H9 (cell line): ENCODE measurements around the gene HS6ST3. TPM values are rescaled to one million over a fixed set of nuclear protein-coding genes. Genes with fewer than 3 reads are reported as not detected.
A peak's percentile ranks its signal among the peaks of the same experiment; 100 is the strongest.

ENCODE experiments used
- DNase-seq: peaks from one replicate; pipeline ENCODE4 v3.0.0-alpha.2; 2017
- H2AFZ ChIP-seq: one replicate; pipeline ENCODE4 v1.6.1; 2013; ENCODE audit warnings: mild to moderate bottlenecking, low read length, control low read depth, moderate library complexity
- H2AK5ac ChIP-seq: 2 replicates; pipeline ENCODE4 v1.6.1; 2013; ENCODE audit warnings: low read length, control low read depth, mixed read lengths; ENCODE audit not compliant: insufficient read length
- H2BK120ac ChIP-seq: one replicate; pipeline ENCODE4 v1.6.1; 2013; ENCODE audit warnings: low read depth, mild to moderate bottlenecking, low read length, control low read depth, inconsistent platforms; ENCODE audit not compliant: poor library complexity, severe bottlenecking
- H2BK12ac ChIP-seq: 2 replicates; pipeline ENCODE4 v1.6.1; 2013; ENCODE audit warnings: low read length, control low read depth, mixed read lengths, low read depth; ENCODE audit not compliant: insufficient read length
- H2BK15ac ChIP-seq: 2 replicates; pipeline ENCODE4 v1.6.1; 2013; ENCODE audit warnings: low read depth, low read length, control low read depth
- H2BK20ac ChIP-seq: one replicate; pipeline ENCODE4 v1.6.1; 2013; ENCODE audit warnings: low read depth, mild to moderate bottlenecking, low read length, control low read depth, inconsistent platforms; ENCODE audit not compliant: poor library complexity, severe bottlenecking
- H2BK5ac ChIP-seq: 2 replicates; pipeline ENCODE4 v1.6.1; 2013; ENCODE audit warnings: low read length, control low read depth, mixed read lengths; ENCODE audit not compliant: insufficient read length
- H3K14ac ChIP-seq: 2 replicates; pipeline ENCODE4 v1.6.1; 2013; ENCODE audit warnings: low read length, control low read depth; ENCODE audit not compliant: insufficient read depth
- H3K18ac ChIP-seq: 2 replicates; pipeline ENCODE4 v1.6.1; 2013; ENCODE audit warnings: low read depth, mild to moderate bottlenecking, mixed read lengths, low read length, control low read depth; ENCODE audit not compliant: insufficient read length
- H3K23ac ChIP-seq: 2 replicates; pipeline ENCODE4 v1.6.1; 2013; ENCODE audit warnings: low read length, control low read depth, mixed read lengths, low read depth; ENCODE audit not compliant: insufficient read length
- H3K23me2 ChIP-seq: 2 replicates; pipeline ENCODE4 v1.6.1; 2013; ENCODE audit warnings: low read depth, mild to moderate bottlenecking, mixed read lengths, low read length, control low read depth; ENCODE audit not compliant: insufficient read length, poor library complexity, severe bottlenecking
- H3K27ac ChIP-seq: 2 replicates; pipeline ENCODE4 v1.5.1; 2013; ENCODE audit warnings: low read length, control low read depth, mixed read lengths, low read depth; ENCODE audit not compliant: insufficient read length
- H3K27me3 ChIP-seq: 2 replicates; pipeline ENCODE4 v1.6.1; 2013; ENCODE audit warnings: low read length, control low read depth, inconsistent platforms; ENCODE audit not compliant: insufficient read depth
- H3K4ac ChIP-seq: 2 replicates; pipeline ENCODE4 v1.6.1; 2013; ENCODE audit warnings: low read depth, mild to moderate bottlenecking, control low read depth, inconsistent platforms, low read length, moderate library complexity
- H3K4me1 ChIP-seq: 2 replicates; pipeline ENCODE4 v1.6.1; 2013; ENCODE audit warnings: low read length, control low read depth, inconsistent platforms; ENCODE audit not compliant: insufficient read depth
- H3K4me2 ChIP-seq: 2 replicates; pipeline ENCODE4 v1.6.1; 2013; ENCODE audit warnings: low read length, control low read depth, mixed read lengths; ENCODE audit not compliant: insufficient read length, insufficient read depth
- H3K56ac ChIP-seq: 2 replicates; pipeline ENCODE4 v1.6.1; 2013; ENCODE audit warnings: low read depth, mild to moderate bottlenecking, mixed read lengths, low read length, control low read depth; ENCODE audit not compliant: insufficient read length
- H3K79me1 ChIP-seq: 2 replicates; pipeline ENCODE4 v1.6.1; 2013; ENCODE audit warnings: low read depth, mild to moderate bottlenecking, moderate library complexity, low read length, control low read depth, inconsistent platforms; ENCODE audit not compliant: insufficient read depth, poor library complexity, severe bottlenecking
- H3K79me2 ChIP-seq: 2 replicates; pipeline ENCODE4 v1.6.1; 2013; ENCODE audit warnings: low read length, control low read depth, inconsistent platforms; ENCODE audit not compliant: insufficient read depth
- H3K9ac ChIP-seq: 2 replicates; pipeline ENCODE4 v1.6.1; 2013; ENCODE audit warnings: low read length, control low read depth, mixed read lengths; ENCODE audit not compliant: insufficient read length; ENCODE audit errors: extremely low read depth
- H3K9me3 ChIP-seq: one replicate; pipeline ENCODE4 v1.6.1; 2013; ENCODE audit warnings: low read depth, low read length, inconsistent platforms; ENCODE audit not compliant: control insufficient read depth
- H3T11ph ChIP-seq: one replicate; pipeline ENCODE4 v1.6.1; 2013; ENCODE audit warnings: mild to moderate bottlenecking, low read length, control low read depth, inconsistent platforms
- H4K20me1 ChIP-seq: one replicate; pipeline ENCODE4 v1.6.1; 2013; ENCODE audit not compliant: control insufficient read depth, insufficient read length, insufficient read depth
- H4K5ac ChIP-seq: 2 replicates; pipeline ENCODE4 v1.6.1; 2013; ENCODE audit warnings: low read depth, mild to moderate bottlenecking, mixed read lengths, low read length, control low read depth; ENCODE audit not compliant: insufficient read length
- H4K8ac ChIP-seq: replicated peaks from 2 replicates; pipeline ENCODE4 v1.6.1; 2013; ENCODE audit warnings: low read length, control low read depth, mixed read lengths, low read depth; ENCODE audit not compliant: insufficient read length
- H4K91ac ChIP-seq: 2 replicates; pipeline ENCODE4 v1.6.1; 2013; ENCODE audit warnings: low read depth, mild to moderate bottlenecking, moderate library complexity, mixed read lengths, low read length, control low read depth; ENCODE audit not compliant: insufficient read length
- H3K27ac Mint-ChIP-seq, 3 experiments: 2 replicates in 2 of 3; 3 replicates in 1 of 3; pipeline ENCODE4 v1.8.0; 2020 to 2021; ENCODE audit warnings: mixed read lengths in 3 of 3, mild to moderate bottlenecking in 1 of 3, moderate library complexity in 1 of 3
- H3K27me3 Mint-ChIP-seq: 2 replicates; pipeline ENCODE4 v1.8.0; 2021; ENCODE audit warnings: low read depth, mild to moderate bottlenecking, moderate library complexity, mixed read lengths
- H3K36me3 Mint-ChIP-seq, 3 experiments: 2 replicates in 2 of 3; 3 replicates in 1 of 3; pipeline ENCODE4 v1.8.0; 2020 to 2021; ENCODE audit warnings: low read depth in 3 of 3, mixed read lengths in 3 of 3; ENCODE audit not compliant: insufficient read depth in 1 of 3
- H3K4me1 Mint-ChIP-seq, 2 experiments: 2 replicates each; pipeline ENCODE4 v1.8.0; 2020; ENCODE audit warnings: mixed read lengths in 2 of 2
- H3K4me3 Mint-ChIP-seq, 2 experiments: 2 replicates in 1 of 2; 3 replicates in 1 of 2; pipeline ENCODE4 v1.8.0; 2020 to 2021; ENCODE audit warnings: mild to moderate bottlenecking in 2 of 2, mixed read lengths in 2 of 2, moderate library complexity in 1 of 2
- H3K9me3 Mint-ChIP-seq, 2 experiments: 2 replicates in 1 of 2; 3 replicates in 1 of 2; pipeline ENCODE4 v1.8.0; 2020; ENCODE audit warnings: mild to moderate bottlenecking in 2 of 2, mixed read lengths in 2 of 2, moderate library complexity in 1 of 2
- WGBS: extraction: QIAGEN DNeasy Blood & Tissue Kit; methylation state at CpG from one replicate; pipeline ENCODE4 v1.1.7; 2013; ENCODE audit warnings: missing lambda C conversion rate, low lambda C conversion rate, mixed read lengths; ENCODE audit not compliant: insufficient read length; ENCODE audit errors: extremely low coverage; 5-methylcytosine and 5-hydroxymethylcytosine counted together
- total RNA-seq: library from RNA; stranded (reverse); gene quantifications from 2 replicates; pipeline ENCODE4 v1.2.1, GENCODE V29; 2021
- TF ChIP-seq, protein P1 (sequence below): fragments of 200-600 bp; sonication (generic); conservative IDR thresholded peaks from 3 replicates; pipeline ENCODE4 v1.8.0; 2021; ENCODE audit warnings: antibody characterized with exemption, mild to moderate bottlenecking

The HS6ST3 gene
- total RNA-seq, 1 experiment from 2014 or later = 0.44 TPM

DNA sequence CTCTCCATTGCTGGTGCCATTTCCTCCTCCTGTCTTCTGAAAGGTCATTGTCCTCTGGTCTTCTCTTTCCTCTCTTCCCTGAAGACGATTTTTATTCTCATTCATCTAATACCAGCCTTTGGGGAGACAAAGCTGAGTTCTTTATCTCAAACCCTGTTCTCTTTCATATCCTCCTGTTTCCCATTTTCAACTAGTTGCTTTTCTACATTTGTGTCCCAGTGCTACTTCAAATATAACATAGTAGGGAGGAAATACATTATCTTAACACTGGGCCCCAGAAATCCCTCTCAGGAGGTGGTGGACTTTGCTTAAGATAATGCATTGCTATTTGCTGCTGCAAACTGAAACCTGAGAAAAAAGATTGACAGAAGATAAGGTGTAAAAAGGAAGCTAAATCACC lies 159.1 kb downstream of the HS6ST3 start:
- Histone ChIP-seq H3K4me1 (no peaks in the 10 kb centered on the region; the same call in 1 of the 2 replicates), H4K20me1 (no peaks in the 10 kb centered on the region), H4K8ac (no peak overlapping the region), H3K9ac (no peak overlapping the region), H3K56ac (no peak overlapping the region), H2BK15ac (no peak overlapping the region; the same call in 1 of the 2 replicates), H3K23me2 (no peaks in the 10 kb centered on the region), H3K4me2 (no peak overlapping the region), H3T11ph (no peak overlapping the region), H4K91ac (no peak overlapping the region), H3K79me1 (no peaks in the 10 kb centered on the region), H2BK20ac (no peak overlapping the region), H3K27ac (no peak overlapping the region), H3K9me3 (no peaks in the 10 kb centered on the region), H3K79me2 (no peaks in the 10 kb centered on the region), H3K14ac (no peak overlapping the region), H2BK120ac (no peak overlapping the region), H2BK12ac (no peak overlapping the region), H3K27me3 (no peaks in the 10 kb centered on the region), H3K4ac (no peak overlapping the region), H2BK5ac (no peak overlapping the region), H2AFZ (no peak overlapping the region), H2AK5ac (no peak overlapping the region), H3K23ac (no peak overlapping the region), H3K18ac (no peak overlapping the region), H4K5ac (no peak overlapping the region)
- no peaks in the 10 kb centered on the region for H3K27me3 Mint-ChIP-seq
- no CpG with 5 or more reads among the region's 1 CpG for WGBS
- H3K9me3 Mint-ChIP-seq = no peaks in the 10 kb centered on the region
- H3K36me3 Mint-ChIP-seq = no peaks in the 10 kb centered on the region
- no peak overlapping the region for H3K4me3 Mint-ChIP-seq
- TF ChIP-seq, protein P1, sequence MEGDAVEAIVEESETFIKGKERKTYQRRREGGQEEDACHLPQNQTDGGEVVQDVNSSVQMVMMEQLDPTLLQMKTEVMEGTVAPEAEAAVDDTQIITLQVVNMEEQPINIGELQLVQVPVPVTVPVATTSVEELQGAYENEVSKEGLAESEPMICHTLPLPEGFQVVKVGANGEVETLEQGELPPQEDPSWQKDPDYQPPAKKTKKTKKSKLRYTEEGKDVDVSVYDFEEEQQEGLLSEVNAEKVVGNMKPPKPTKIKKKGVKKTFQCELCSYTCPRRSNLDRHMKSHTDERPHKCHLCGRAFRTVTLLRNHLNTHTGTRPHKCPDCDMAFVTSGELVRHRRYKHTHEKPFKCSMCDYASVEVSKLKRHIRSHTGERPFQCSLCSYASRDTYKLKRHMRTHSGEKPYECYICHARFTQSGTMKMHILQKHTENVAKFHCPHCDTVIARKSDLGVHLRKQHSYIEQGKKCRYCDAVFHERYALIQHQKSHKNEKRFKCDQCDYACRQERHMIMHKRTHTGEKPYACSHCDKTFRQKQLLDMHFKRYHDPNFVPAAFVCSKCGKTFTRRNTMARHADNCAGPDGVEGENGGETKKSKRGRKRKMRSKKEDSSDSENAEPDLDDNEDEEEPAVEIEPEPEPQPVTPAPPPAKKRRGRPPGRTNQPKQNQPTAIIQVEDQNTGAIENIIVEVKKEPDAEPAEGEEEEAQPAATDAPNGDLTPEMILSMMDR = no peak
- peaks cover 18 to 23% of the 10 kb centered on the region in 2 experiments for H3K4me1 Mint-ChIP-seq
- H3K27ac Mint-ChIP-seq = peak overlapping the region in 2 of 3 experiments; percentile 2 to 8; a peak in 3 of 7 replicates
- no peak for DNase-seq
